Activated CD4-positive, alpha-beta memory T cell treated with anti-CD3 and anti-CD28 coated beads, Interleukin-2, amount 10 ng/mL, durations not matched to agents 7 days and 5 days (primary cell): ENCODE data around the gene MEF2C. TPM values are rescaled to one million over a fixed set of nuclear protein-coding genes. Genes with fewer than 3 reads are reported as not detected.
"Not testable (repeated sequence)": the region's sequence is repeated elsewhere in the genome, so short reads cannot be mapped to it uniquely, and the experiment has no call there.

Experiments used
- CTCF ChIA-PET: fragments of 350-600 bp; sonication (Branson Sonifier 250); formaldehyde crosslinking; loops from one replicate; lab custom pipeline; 2021; ENCODE audit warnings: antibody characterized with exemption, inconsistent platforms; lab: Charles Lee
- POLR2A ChIA-PET: fragments of 350-600 bp; sonication (Branson Sonifier 250); formaldehyde crosslinking; loops from one replicate; lab custom pipeline; 2021; ENCODE audit warnings: antibody characterized with exemption; lab: Charles Lee
- DNase-seq: peaks from one replicate; pipeline ENCODE4 v3.0.0-alpha.2; 2020
- H3K27ac Mint-ChIP-seq: one replicate; pipeline ENCODE4 v1.8.0; 2021; ENCODE audit warnings: mild to moderate bottlenecking, mixed read lengths
- H3K27me3 Mint-ChIP-seq: one replicate; pipeline ENCODE4 v1.8.0; 2021; ENCODE audit warnings: mixed read lengths
- H3K36me3 Mint-ChIP-seq: one replicate; pipeline ENCODE4 v1.8.0; 2021; ENCODE audit warnings: low read depth, mixed read lengths
- H3K4me1 Mint-ChIP-seq: one replicate; pipeline ENCODE4 v1.8.0; 2021; ENCODE audit warnings: mixed read lengths
- H3K4me3 Mint-ChIP-seq: one replicate; pipeline ENCODE4 v1.8.0; 2021; ENCODE audit warnings: mild to moderate bottlenecking, mixed read lengths
- H3K9me3 Mint-ChIP-seq: one replicate; pipeline ENCODE4 v1.8.0; 2021; ENCODE audit warnings: mixed read lengths
- total RNA-seq, 2 experiments: library from RNA; stranded (reverse); gene quantifications; one replicate each; pipeline ENCODE4 v1.2.3, GENCODE V29; 2021

MEF2C gene
- total RNA-seq, 2 experiments from 2014 or later = 0.03 TPM; not detected in 1

GRCh38 chr5:88813805-88814575 lies 69.0 kb downstream of the MEF2C start:
- ChIA-PET CTCF (no interaction called here), POLR2A (no interaction called here)
- no peak overlapping the region for H3K27ac Mint-ChIP-seq
- peaks cover 2% of the 10 kb centered on the region for H3K27me3 Mint-ChIP-seq
- no peaks in the 10 kb centered on the region for H3K4me1 Mint-ChIP-seq
- H3K9me3 Mint-ChIP-seq = no peaks in the 10 kb centered on the region
- no peak overlapping the region for H3K4me3 Mint-ChIP-seq
- H3K36me3 Mint-ChIP-seq = no peaks in the 10 kb centered on the region
- DNase-seq = no peak

GRCh38 chr5:88813244-88813643 lies 69.7 kb downstream of the MEF2C start:
- no peaks in the 10 kb centered on the region for H3K4me1 Mint-ChIP-seq
- CTCF ChIA-PET = no interaction called here
- H3K27ac Mint-ChIP-seq = no peak overlapping the region
- peaks cover 2% of the 10 kb centered on the region for H3K27me3 Mint-ChIP-seq
- no peaks in the 10 kb centered on the region for H3K36me3 Mint-ChIP-seq
- no peak for DNase-seq
- no peaks in the 10 kb centered on the region for H3K9me3 Mint-ChIP-seq
- POLR2A ChIA-PET = no interaction called here
- no peak overlapping the region for H3K4me3 Mint-ChIP-seq

DNA sequence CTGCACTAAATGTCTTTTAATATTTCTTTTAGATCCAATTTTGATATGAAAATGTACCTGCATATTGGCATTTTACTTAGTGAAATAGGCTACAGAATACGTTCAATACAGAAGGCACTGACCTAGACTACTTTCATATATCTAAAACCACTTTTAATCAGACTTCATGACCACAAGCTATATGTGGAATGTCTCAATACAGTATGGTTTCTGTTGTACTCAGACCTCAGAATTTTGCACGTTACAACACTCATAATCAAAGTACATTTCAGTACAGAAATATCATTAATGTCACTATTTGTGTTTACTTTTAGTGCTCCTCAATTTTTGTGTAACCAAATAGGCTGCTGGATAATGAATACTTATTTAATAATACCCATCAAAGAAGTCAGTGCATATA lies 74.8 kb downstream of the MEF2C start:
- POLR2A ChIA-PET = no interaction called here

DNA sequence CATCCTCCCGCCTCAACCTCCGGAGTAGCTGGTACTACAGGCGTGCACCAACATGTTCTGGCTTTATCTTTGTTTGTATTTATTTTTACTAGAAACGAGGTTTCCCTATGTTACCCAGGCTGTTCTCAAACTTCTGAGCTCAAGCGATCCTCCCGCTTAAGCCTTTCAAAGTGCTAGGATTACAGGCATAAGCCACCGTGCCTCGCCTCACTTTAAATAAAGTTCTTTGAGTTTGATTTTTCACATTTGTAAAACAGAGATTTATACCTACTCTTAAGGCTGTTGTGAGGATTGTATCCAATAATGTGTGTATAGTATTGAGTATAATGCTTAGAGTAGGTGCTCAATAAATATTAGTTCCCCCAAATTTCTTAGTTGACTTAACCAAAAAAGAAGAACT lies 75.7 kb downstream of the MEF2C start:
- Mint-ChIP-seq H3K4me1 (no peaks in the 10 kb centered on the region), H3K36me3 (no peaks in the 10 kb centered on the region), H3K9me3 (no peaks in the 10 kb centered on the region), H3K27me3 (no peaks in the 10 kb centered on the region), H3K4me3 (no peak overlapping the region), H3K27ac (no peak overlapping the region)
- no peak for DNase-seq
- CTCF ChIA-PET = no interaction called here
- POLR2A ChIA-PET = no interaction called here

More for the DNA sequence above, 74.8 kb downstream of the MEF2C start:
- H3K9me3 Mint-ChIP-seq = no peaks in the 10 kb centered on the region
- H3K27ac Mint-ChIP-seq = no peak overlapping the region
- H3K27me3 Mint-ChIP-seq = no peaks in the 10 kb centered on the region
- DNase-seq = no peak
- H3K4me1 Mint-ChIP-seq = no peaks in the 10 kb centered on the region
- CTCF ChIA-PET = no interaction called here
- H3K36me3 Mint-ChIP-seq = no peaks in the 10 kb centered on the region
- H3K4me3 Mint-ChIP-seq = no peak overlapping the region

DNA sequence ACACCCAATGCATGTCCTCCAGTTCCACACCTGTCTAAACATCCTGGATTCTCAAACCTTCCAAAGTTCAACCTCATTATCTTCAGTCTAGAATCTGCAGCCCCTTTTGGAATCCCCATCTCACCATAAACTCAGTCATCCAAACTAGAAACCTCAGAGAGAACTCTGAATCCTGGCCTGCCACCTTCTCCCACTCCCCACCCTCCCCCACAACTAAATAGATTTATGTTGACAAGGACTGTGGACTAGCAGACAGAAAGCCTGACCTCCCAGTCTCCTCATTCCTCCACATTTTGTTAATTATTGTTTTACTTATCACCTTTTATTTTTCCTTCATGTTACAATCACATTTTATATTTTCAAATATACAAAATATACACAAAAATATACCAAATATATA lies 76.6 kb downstream of the MEF2C start:
- Mint-ChIP-seq H3K9me3 (no peaks in the 10 kb centered on the region), H3K4me1 (no peaks in the 10 kb centered on the region), H3K27me3 (no peaks in the 10 kb centered on the region), H3K36me3 (no peaks in the 10 kb centered on the region), H3K27ac (no peak overlapping the region), H3K4me3 (no peak overlapping the region)
- ChIA-PET POLR2A (no interaction called here), CTCF (no interaction called here)
- DNase-seq = no peak

DNA sequence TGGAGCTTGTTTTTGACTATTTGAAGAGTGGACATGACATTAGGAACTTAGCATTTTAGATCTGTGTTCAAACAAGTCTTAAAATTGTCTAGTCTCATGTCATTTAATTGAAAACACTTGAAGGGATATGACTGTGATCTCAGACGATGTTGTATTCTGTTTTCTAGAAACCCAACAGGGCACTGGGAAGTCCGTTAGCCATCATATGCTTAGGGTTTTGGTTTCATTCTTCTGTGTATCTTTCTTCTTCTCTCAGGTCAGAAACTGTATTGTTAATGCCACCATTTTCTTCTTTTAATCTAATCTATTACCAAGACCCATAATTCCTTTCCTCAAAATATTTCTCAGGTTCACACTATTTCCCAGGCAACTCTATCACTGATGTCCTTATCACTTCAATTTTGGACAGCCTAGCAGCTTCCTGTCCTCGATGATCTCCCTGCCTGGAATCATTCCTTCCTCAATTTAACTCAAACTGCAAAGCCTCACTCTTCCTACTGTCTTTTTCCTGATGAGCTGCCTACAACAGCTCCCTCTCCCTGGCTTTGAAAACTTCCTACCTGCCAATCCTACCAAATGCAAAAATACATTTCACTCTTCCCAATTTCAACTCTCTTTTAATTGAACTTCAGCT lies 77.7 kb downstream of the MEF2C start:
- ChIA-PET POLR2A (no interaction called here), CTCF (interaction anchor here (0.6 kb wide), 1 partner anchor 78 kb away, joined by 3 read pairs; no protein-coding TSS in a partner anchor)
- H3K27ac Mint-ChIP-seq = no peak overlapping the region
- H3K36me3 Mint-ChIP-seq = no peaks in the 10 kb centered on the region
- no peaks in the 10 kb centered on the region for H3K9me3 Mint-ChIP-seq
- no peaks in the 10 kb centered on the region for H3K27me3 Mint-ChIP-seq
- DNase-seq = no peak
- no peaks in the 10 kb centered on the region for H3K4me1 Mint-ChIP-seq
- H3K4me3 Mint-ChIP-seq = no peak overlapping the region

DNA sequence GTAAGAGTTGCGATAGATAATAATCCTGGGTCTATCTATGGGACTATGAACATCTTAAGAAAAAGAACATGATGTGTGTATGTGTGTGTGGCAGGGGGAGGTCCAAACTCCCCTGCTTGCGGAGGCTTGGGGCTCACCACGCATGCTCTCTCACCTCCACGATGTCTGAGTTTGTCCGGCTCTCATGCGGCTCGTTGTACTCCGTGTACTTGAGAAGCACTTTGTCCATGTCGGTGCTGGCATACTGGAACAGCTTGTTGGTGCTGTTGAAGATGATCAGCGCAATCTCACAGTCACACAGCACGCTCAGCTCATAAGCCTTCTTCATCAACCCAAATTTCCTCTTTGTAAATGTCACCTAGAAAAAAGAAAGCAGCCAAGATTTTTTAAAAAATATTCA lies 78.5 kb downstream of the MEF2C start:
- no peaks in the 10 kb centered on the region for H3K9me3 Mint-ChIP-seq
- no peaks in the 10 kb centered on the region for H3K36me3 Mint-ChIP-seq

GRCh38 chr5:88803309-88803708 lies 79.7 kb downstream of the MEF2C start:
- POLR2A ChIA-PET = no interaction called here
- no peak for DNase-seq
- Mint-ChIP-seq H3K9me3 (no peaks in the 10 kb centered on the region), H3K27ac (no peak overlapping the region), H3K4me1 (no peaks in the 10 kb centered on the region), H3K27me3 (no peaks in the 10 kb centered on the region), H3K4me3 (no peak overlapping the region), H3K36me3 (no peaks in the 10 kb centered on the region)
- CTCF ChIA-PET = no interaction called here

More for the DNA sequence above, 78.5 kb downstream of the MEF2C start:
- no peak for DNase-seq
- H3K4me1 Mint-ChIP-seq = no peaks in the 10 kb centered on the region
- H3K27ac Mint-ChIP-seq = no peak overlapping the region
- ChIA-PET POLR2A (no interaction called here), CTCF (no interaction called here)
- no peaks in the 10 kb centered on the region for H3K27me3 Mint-ChIP-seq
- no peak overlapping the region for H3K4me3 Mint-ChIP-seq

GRCh38 chr5:88799938-88800535 lies 82.9 kb downstream of the MEF2C start:
- Mint-ChIP-seq H3K27ac (no peak overlapping the region), H3K4me3 (no peak overlapping the region), H3K4me1 (no peaks in the 10 kb centered on the region), H3K36me3 (no peaks in the 10 kb centered on the region), H3K9me3 (no peaks in the 10 kb centered on the region), H3K27me3 (no peaks in the 10 kb centered on the region)
- ChIA-PET POLR2A (no interaction called here), CTCF (no interaction called here)
- no peak for DNase-seq

DNA sequence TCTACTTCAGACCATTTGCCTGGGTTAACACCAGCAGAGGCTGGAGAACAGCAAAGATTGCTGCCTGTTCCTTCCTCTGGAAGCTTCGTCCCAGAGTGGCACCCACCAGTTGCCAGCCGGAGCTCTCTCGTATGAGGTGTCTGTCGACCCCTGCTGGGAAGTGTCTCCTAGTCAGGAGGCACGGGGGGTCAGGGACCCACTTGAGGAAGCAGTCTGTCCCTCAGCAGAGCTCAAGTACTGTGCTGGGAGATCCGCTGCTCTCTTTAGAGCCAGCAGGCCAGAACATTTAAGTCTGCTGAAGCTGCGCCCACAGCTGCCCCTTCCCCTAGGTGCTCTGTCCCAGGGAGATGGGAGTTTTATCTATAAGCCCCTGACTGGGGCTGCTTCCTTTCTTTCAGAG lies 84.1 kb downstream of the MEF2C start:
- H3K4me3 Mint-ChIP-seq, CTCF ChIA-PET, H3K36me3 Mint-ChIP-seq, H3K27ac Mint-ChIP-seq, POLR2A ChIA-PET, H3K9me3 Mint-ChIP-seq, H3K27me3 Mint-ChIP-seq, DNase-seq, H3K4me1 Mint-ChIP-seq: not testable (repeated sequence)

DNA sequence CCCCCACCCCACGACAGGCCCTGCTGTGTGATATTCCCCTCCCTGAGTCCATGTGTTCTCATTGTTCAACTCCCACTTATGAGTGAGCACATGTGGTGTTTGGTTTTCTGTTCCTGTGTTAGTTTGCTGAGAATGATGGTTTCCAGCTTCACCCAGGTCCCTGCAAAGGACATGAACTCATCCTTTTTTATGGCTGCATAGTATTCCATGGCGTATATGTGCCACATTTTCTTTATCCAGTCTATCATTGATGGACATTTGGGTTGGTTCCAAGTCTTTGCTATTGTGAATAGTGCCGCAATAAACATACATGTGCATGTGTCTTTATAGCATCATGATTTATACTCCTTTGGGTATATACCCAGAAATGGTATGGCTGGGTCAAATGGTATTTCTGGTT lies 89.2 kb downstream of the MEF2C start:
- H3K4me3 Mint-ChIP-seq, CTCF ChIA-PET, DNase-seq, H3K36me3 Mint-ChIP-seq, POLR2A ChIA-PET, H3K4me1 Mint-ChIP-seq, H3K9me3 Mint-ChIP-seq, H3K27me3 Mint-ChIP-seq, H3K27ac Mint-ChIP-seq: not testable (repeated sequence)

- POLR2A ChIA-PET = no interaction called here
- H3K9me3 Mint-ChIP-seq = no peaks in the 10 kb centered on the region
- H3K4me1 Mint-ChIP-seq = no peaks in the 10 kb centered on the region
- no peak overlapping the region for H3K27ac Mint-ChIP-seq
- H3K4me3 Mint-ChIP-seq = no peak overlapping the region
- no peaks in the 10 kb centered on the region for H3K36me3 Mint-ChIP-seq
- H3K27me3 Mint-ChIP-seq = peaks cover 2% of the 10 kb centered on the region
- no peak for DNase-seq
- CTCF ChIA-PET = no interaction called here
These were observed 90.7 kb downstream of the MEF2C start for GRCh38 chr5:88792144-88792840.

DNA sequence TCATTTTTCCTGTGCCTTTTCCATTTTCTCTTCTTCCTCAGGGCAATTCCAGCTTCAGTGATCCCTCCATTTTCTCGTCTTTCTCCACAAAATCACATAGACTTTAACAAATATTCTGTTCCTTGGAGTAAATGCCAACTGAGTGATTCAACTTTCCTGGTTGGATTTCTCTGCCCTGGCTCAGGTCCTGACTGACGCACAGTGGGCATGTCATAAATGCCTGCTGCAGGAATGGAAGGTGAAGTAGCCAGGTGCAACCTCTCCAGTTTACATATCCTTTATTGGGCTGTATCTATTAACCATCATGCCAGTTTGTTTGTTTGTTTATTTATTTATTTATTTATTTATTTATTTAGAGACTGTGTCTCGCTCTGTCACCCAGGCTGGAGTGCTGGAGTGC lies 95.1 kb downstream of the MEF2C start:
- H3K36me3 Mint-ChIP-seq = no peaks in the 10 kb centered on the region
- POLR2A ChIA-PET = no interaction called here
- peaks cover 4% of the 10 kb centered on the region for H3K4me1 Mint-ChIP-seq
- CTCF ChIA-PET = interaction anchor here (1.0 kb wide), 1 partner anchor 41 kb away, joined by 3 read pairs; no protein-coding TSS in a partner anchor
- no peaks in the 10 kb centered on the region for H3K9me3 Mint-ChIP-seq
- no peak for DNase-seq
- H3K27ac Mint-ChIP-seq = no peak overlapping the region
- no peak overlapping the region for H3K4me3 Mint-ChIP-seq
- peaks cover 2% of the 10 kb centered on the region for H3K27me3 Mint-ChIP-seq
